HG03460 (cell line): ENCODE measurements around the gene RAB37.

Source experiments
- ATAC-seq: cut with Tn5 transposase; IDR thresholded peaks from one replicate; pipeline ENCODE4 v1.9.1; 2021; ENCODE audit not compliant: unreplicated experiment

The RAB37 gene

DNA sequence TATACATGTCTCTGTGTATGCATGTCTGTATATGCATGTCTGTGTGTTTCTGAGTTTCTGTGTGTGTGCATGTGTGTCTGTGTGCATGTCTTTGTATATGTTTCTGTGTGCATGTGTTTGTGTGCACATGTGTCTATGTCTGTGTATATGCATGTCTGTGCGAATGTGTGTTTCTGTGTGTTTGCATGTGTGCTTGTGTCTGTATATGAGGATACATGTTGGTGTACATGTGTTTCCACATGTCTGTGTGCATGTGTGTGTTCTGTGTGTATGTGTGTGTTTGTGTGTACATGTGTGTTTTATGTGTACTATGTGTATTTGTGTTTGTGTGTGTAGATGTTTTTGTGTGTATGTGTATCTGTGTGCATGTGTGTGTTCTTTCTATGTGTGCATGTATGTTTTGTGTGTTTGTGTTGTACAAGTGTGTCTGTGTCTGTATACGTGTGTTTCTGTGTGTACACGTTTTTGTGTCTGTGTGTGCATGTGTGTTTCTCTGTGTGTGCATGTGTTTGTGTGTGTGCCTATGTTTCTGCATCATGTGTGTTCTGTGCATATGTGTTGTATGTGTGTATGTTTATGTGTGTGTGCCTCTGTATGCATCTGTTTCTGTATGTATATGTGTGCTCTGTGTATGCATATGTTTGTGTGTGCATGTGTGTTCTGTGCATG lies 8.9 kb upstream of the RAB37 start:
- ATAC-seq: no peak

DNA sequence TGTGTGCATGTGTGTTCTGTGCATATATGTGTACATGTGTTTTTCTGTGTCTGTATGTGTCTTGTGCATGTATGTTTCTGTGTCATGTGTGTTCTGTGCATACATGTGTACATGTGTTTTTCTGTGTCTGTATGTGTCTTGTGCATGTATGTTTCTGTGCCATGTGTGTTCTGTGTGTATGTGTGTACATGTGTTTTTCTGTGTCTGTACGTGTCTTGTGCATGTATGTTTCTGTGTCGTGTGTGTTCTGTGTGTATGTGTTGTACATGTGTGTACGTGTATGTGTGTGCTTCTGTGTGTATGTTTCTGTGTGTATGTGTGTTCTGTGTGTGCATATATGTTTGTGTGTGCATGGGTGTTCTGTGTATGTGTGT lies 8.4 kb upstream of the RAB37 start:
- ATAC-seq: no peak

DNA sequence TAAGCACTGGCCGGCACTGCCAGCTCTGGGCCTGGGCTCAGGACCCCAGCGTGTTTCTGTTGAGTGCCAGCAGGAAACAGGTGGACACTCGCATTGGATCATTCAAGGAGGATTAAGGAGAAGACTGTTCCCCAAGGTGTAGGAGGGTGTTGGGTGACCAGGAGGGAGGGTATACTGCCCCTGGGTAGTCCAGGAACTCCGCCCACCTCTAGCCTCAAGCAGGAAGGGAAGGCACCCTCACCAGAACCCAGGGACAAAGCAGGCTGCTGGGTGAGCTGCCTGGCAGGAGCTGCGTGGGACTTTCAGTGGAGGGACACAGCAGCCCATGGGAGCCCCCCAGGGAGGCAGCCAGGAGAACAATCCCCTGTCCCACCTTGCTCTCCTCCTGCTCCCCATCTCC lies 7.7 kb upstream of the RAB37 start:
- no peak for ATAC-seq

DNA sequence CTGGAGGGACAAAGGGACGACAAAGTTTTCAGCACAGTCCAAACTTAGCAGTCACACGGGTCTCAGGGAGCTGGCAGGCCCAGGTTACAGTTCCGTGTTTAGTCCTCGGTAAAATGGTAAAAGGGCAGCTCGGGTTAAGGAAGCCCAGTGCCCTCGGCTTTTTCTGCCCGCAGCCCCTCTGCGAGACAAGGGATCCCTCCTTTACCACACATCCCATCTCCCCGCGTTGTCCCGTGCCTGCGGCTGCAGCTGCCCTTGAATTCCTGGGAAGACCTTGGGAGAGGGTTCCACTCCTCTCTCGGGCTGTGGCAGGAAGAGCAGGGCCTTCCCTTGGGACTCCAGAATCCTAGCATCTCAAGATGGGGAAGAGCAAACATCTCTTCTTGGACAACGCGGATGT lies 7.2 kb upstream of the RAB37 start:
- ATAC-seq: no peak

DNA sequence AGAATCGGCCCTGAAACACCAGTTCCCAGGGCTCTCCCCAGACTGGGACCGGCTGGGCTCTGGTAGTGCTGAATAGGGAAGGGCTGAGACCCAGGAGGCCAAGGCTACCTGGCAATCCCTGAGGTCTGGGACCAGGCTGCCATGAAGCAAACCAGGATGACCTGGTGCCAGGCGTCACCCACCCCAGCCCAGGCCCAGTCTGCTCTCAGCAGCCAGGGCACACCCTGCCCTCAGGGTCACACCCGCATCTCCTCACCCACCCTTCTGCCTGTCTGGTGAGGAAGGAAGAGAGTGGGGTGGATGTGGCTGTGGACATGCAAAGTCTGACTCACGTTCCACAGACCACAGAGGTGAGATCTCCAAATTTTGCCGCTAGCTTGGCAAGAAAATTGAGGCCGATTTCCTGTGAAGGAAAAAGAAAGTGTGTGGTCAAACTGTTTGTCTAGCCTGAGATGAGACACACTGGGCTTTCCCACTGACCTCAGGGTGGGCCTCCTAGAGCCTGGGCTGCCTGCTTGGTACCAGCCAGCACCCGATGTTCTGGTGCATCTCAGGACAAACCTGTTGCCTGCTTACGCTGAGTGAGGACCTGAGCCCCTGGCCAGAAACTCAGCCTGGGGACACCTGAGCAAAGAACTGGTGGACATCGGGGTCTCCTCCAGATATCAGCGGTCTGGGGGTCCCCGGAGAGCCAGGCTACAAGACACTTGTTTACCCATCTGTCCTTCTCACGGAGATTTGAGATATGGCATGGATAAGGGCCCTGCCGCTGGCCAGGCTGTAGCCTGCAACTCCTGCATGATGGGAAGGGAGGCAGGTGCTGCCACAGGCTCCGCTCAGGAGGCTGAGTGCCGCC lies 6.3 kb upstream of the RAB37 start:
- no peak for ATAC-seq

DNA sequence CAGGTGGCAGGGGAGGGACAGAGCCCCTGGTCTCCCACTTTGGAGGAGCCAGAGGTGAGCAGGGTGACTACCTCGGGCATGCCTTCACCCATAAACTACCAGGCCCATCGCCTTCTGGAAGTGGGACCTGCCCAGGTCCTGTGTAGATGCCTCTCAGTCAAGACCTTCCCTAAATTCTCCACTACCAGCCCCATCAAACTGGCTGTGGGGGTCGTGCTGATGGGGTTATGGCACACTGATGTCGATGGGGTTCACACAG lies 5.8 kb upstream of the RAB37 start:
- ATAC-seq: no peak

DNA sequence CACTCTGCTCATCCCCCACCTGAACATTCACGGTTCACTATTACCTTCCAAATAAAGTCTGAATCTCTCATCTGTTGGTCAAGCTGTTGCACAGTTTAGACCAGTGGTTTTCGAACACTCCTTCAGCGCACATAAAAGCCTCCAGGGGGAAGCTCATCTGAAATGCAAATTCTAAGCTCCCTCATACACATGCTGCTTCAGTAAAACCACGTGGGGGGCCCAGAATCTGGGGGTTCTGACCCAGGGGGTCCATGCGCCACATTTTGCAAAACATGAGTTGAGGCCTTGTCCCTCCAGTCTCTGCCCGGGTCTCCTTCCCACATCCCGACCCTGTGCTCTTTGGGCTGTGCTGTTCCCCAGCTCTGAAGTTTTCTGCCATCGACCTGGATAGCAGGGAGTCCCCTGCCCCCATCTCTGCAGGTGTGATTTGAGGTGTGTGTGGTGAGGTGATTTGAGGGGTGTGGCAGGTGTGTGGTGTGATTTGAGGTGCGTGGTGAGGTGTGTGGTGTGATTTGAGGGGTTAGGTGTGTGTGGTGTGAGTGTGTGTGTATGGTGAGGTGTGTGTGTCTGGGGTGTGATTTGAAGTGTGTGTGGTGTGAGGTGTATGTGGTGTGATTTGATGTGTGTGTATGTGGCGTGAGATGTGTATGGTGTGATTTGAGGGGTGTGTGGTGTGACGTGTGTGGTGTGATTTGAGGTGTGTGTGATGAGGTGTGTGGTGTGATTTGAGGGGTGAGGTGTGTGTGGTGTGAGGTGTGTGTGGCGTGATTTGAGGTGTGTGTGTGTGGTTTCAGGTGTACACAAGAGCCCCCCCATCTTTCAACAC lies 4.8 kb upstream of the RAB37 start:
- ATAC-seq: no peak

DNA sequence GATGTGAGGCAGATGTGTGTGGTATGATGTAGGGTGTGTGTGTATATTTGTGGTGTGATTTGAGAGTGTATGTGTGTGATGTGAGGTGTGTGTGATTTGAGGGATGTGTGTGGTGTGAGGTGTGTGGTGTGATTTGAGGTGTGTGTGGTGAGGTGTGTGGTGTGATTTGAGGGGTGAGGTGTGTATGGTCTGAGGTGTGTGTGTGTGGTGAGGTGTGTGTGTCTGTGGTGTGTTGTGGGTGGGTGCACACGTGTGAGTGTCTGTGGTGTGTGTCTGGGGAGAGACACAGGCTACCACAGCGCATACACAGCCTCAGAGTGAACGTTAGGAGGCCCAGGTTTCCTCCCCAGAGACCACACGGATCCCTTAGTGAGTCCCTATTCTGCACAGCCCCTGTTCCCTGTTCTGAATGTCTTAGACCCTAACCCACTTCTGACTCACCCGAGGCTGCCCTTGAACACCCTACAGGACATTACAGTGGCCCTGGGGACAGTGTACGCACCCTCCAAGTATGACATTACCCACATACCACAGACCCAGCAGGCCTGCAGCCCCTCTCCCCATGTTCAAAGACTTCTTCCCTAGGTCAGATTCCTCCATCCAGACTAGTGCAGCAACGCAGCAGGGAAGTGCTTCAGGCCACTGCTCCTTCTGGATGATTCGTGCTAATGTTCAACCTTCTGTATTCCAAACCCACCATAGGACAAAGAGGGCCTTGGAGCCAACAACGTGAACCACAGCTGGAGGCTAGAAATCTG lies 3.5 kb upstream of the RAB37 start:
- ATAC-seq: no peak

DNA sequence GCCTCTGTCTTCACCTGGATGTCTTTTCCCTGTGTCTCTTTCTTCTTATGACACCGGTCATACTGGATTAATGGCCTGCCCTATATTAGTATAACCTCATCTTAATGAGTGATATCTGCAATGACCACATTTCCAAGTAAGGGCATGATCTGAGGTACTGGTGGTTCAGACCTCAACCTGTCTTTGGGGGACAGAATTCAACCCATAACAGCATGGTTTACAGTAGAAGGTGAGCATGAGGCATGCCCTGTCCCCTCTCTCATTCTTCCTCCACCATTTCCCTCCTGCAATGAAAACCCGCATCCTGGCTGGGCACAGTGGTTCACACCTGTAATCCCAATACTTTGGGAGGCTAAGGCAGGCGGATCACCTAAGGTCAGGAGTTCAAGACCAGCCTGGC lies 2.8 kb upstream of the RAB37 start:
- no peak for ATAC-seq

DNA sequence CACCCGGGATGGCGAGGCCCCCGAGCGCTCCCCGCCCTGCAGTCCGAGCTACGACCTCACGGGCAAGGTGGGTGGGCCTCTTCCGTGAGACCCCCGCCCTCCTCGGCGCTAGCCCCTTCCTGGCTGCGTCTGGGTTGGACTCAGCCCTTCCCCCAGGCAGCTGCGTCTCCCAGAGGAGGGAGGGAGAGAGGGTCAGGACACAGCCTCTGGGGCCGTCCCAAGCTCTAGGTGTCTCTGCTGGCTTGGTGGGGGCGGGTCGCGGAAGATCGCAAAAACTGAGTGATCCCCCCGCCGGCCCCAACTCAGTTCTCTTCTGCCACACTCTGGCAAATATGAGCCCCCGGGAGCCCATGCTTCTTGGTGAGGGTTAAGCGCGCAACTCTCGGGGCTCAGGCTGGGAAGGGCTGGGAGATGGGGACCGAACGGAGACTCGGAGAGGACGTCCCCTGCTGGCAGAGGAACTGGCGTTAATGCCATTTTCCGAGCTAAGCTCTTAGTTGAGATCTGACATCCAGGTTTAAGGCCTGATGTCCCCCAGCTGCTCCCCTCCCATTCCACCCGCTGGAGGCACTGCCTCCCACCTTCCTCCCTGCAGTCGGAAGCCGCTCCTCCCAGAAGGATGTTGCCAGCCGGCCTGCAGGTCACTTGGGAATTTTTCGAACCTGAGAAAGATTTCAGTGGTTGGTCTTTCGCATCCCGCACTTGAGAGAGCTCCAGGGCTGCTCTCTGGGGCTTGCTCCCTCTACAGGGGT lies 419 bp downstream of the RAB37 start:
- ATAC-seq: no peak

DNA sequence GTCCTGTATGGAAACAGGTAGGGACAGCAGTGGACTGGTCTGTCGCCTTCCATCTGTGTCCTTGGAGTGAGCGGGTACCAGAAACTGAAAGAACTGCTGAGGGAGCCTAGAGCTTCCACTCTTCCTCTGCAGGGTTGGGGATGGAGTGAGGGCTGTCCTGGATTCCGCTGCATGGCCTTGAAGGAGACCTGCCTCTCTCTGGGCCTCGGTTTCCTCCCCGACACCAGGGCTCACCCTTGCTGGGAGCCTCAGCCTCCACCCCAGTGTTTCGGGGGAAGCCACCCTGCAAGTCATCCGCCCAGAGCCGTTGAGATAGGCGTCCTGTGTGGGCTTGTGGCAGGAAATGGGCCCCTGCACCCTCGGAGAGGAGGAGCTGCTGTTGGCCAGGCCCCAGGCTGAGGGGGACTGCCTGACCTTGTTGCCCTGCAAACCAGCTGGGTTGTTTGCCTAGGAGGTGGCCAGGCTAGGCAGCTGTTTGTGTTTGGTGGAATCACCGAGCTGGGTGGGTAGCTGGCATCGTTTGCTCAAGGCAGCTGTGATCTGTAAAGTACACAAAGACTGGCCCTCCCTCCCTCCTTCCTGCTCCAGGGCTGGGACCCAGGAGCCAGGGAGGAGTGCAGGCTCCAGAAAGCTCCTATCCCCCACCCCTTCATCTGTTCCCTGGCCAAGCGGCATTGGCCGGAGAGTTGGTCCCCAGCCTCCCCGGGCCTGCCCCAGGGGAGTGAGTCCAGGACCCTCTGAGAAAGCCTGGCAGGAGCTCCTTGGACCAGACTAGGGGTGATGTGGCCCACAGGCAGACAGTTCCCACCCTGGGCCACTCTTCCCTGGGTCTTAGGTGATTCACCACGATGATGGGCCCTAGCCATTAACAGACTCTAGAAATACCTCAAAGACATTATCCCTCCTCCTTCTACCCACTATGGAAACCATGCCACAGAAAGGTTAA lies 1.3 kb downstream of the RAB37 start:
- peak; percentile 51 for ATAC-seq

DNA sequence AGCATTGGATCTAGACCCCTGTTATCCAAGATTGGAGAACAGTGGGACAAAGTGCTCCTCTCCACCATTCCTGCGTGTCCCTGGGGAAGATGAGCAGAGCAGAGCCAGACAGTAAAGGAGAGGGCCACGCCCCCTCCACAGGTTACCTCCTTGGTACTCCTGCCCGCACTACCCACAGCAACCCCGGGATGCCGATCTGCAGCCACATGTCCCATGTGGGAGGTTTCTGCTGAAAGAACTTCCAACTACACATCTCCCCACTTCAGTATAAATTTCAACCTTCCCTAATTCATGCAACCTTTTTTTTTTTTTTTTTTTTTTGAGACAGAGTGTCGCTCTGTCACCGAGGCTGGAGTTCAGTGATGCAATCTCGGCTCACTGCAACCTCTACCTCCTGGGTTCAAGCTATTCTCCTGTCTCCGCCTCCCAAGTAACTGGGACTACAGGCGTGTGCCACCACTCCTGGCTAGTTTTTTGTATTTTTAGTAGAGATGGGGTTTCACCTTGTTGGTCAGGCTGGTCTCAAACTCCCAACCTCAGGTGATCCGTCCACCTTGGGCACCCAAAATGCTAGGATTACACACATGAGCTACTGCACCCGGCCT lies 2.3 kb downstream of the RAB37 start:
- no peak for ATAC-seq

DNA sequence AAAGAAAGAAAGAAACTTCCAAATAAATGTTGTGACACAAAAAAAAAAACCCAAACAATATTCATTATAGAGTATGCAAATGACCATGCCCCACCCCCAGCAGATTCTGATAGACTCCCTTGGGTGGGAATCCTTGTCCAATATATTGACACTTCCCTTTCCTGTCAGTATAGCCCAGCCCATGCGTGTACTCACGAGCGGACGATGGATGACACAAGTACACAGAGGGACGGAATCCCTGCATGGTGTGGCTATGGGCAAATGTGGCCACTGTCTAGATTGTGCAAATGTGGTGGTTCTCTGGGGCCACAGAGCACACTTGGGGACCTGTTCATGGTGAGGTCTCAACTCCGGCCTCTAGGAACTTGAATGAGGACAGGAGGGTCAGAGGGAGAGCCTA lies 3.1 kb downstream of the RAB37 start:
- ATAC-seq: no peak

DNA sequence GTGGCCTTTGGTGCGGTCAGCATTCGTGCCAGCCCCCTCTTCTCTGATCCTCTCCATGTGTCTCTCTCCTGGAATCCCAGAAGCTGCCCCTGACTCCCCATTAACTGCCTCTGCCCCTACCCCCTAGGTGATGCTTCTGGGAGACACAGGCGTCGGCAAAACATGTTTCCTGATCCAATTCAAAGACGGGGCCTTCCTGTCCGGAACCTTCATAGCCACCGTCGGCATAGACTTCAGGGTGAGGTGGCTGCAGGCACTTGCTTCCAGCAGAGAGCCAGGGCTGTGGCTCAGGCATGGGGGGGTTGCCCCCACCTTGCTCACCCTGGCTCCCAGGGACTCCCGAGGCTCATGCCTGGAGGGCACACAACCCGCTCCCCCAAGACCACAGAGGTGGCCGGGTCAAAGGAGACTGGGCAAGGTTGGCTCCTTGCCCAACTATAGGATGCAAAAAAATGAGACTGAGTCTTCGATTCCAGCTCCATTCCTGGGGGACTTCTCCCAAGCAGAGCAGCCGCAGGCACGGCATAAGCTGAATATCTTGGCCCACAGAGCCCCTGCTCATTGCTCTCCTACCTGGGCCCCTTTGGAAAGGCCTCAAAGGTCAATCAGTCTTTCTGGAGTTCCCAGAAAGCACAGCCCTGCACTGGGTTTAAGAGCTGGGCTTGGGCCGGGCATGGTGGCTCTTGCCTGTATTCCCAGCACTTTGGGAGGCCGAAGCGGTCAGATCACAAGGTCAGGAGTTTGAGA lies 3.8 kb downstream of the RAB37 start:
- no peak for ATAC-seq

DNA sequence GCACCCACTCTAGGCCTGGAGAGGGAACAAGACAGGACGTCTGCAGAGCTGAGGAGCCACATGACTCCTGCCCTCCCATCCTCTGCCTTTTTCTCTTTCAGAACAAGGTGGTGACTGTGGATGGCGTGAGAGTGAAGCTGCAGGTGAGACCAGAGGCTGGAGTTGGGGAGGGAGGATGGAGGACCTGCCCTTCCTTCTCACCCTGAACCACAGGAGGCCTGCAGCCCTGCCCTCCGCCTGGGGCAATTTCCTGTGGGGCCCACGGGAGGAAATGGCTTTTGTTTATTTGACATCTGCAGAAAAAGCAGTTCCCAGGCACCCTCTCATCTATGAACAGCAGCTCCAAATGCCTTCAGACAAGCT lies 5.1 kb downstream of the RAB37 start:
- no peak for ATAC-seq

DNA sequence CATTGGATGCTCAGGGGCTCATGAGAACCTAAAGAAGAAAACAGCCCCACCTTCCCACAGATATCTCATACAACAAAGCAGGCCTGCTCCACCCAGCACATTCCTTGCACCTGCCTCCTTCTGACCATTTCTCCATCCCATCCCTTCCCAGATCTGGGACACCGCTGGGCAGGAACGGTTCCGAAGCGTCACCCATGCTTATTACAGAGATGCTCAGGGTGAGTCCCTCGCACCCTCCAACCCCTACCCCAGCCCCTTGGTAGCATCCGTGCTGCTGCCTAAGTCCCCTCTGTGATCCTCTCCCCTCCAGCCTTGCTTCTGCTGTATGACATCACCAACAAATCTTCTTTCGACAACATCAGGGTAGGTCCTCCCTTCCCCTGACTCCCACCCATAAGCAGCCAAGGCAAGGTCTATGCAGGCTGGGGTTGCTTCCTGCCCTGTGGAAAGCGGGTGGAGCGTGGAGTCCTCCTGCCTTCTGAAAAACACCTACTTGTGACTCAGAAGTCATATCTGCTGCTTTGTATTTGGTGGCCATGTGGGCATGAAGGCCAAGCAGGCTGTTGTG lies 6.0 kb downstream of the RAB37 start:
- no peak for ATAC-seq

DNA sequence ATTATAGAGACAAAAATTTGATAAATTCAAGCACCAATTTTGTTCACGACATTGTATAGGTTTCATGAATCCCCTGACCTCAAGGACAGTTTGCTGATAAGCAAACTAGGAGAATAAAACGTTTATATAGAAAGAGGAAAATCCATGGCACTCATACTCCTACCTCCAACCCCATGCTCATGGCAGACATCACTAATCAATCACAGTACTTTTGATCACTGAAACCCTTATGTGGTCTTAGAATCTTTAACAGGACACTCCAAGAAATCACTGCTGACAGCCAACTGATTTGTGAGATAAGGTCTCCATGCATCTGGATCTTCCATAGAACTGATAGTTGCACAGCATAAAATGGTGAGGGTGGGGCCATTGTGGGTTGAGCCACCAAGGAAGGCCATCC lies 6.7 kb downstream of the RAB37 start:
- no peak for ATAC-seq

DNA sequence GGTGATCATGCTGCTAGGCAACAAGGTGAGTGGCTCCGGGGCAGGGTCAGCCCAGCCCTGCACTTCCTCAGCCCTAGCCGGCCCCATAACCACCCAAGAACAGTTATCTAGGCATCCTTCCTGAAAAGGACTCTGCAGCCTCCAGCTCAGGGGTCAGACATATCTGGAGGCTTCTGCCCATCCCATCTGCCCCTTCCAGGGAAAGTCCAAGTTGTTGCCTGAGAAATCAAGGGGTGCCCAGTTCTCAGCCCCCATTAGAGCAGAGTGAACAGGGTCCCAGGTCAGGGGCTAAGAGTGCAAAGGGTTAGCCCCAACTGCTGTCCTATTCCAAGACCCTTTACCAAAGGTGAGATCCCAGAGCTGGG lies 7.3 kb downstream of the RAB37 start:
- no peak for ATAC-seq
